NCI-H524 treated with DMSO at 0.1 percent for 48 hours (cell line): ENCODE measurements around the gene CD59.
"Not testable (repeated sequence)": the region's sequence is repeated elsewhere in the genome, so short reads cannot be mapped to it uniquely, and the experiment has no call there.

Source experiments
- DNase-seq: peaks from one replicate; lab custom pipeline; 2025; lab: John Stamatoyannopoulos, UW

CD59 gene

DNA sequence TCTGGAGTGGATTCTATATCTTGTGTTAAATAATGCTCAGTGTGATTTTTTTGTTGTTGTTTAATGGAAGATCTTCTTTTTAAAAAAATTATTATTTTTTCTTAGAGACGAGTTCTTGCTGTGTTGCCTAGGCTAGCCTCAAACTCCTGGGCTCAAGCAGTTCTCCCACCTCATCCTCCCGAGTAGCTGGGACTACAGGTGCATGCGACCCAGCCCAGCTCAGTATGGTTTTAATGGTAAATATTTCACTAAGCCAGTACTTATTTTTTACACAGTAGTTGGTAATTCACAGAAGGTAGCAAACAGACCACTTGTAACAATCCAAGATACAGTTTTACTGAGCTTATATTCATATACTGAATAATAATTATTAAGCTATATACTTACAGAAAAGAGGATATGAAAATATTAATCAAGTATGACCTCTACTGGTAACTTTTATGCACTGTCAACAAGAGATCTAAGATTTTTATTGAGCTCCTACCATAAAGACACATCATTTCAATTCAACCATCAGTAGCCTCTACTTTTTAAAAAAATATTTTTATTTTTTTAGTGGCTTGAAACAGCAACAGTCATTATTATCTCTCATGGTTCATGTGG, 6.1 kb upstream of the CD59 start:
- no peak for DNase-seq

DNA sequence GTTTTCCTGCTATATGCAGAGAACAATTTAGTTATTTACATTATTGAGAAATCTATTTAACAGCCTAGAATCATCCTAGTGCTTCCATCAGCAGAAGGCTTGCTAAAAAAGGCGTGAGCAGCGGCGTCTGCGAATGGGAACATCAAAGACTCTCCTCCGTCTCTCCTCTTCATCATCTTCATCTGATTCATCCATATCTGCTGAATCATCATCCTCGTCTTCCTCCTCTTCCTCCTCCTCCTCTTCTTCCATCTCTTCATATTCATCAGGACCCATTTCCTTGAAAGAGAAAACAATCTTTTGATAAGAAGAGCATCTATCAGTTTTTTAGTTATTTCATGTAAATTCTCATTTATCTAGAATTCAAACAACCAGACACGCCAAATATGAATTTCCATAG, 5.6 kb upstream of the CD59 start:
- DNase-seq, result no peak

DNA sequence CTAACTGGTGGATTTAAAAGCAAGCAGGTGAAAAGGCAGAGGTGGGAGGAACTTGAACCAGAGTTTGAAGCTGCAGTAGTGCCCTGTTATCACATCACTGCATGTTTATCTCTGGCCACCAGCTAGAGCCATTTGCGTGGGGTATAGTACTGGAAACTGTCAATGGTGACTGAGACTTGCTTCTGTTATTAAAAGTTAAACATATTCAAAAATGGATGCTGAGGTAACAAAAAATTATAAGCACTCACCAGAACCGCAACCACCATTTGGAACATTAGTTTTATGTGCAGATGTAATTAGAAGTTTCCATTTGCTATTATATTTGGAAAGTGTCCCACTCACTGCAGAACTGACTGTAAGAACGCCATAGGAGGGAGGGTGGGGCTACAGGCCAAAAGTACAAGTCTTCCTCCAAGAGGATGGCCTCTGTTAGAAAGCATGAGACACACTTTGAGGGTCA, 1.2 kb upstream of the CD59 start:
- no peak for DNase-seq

DNA sequence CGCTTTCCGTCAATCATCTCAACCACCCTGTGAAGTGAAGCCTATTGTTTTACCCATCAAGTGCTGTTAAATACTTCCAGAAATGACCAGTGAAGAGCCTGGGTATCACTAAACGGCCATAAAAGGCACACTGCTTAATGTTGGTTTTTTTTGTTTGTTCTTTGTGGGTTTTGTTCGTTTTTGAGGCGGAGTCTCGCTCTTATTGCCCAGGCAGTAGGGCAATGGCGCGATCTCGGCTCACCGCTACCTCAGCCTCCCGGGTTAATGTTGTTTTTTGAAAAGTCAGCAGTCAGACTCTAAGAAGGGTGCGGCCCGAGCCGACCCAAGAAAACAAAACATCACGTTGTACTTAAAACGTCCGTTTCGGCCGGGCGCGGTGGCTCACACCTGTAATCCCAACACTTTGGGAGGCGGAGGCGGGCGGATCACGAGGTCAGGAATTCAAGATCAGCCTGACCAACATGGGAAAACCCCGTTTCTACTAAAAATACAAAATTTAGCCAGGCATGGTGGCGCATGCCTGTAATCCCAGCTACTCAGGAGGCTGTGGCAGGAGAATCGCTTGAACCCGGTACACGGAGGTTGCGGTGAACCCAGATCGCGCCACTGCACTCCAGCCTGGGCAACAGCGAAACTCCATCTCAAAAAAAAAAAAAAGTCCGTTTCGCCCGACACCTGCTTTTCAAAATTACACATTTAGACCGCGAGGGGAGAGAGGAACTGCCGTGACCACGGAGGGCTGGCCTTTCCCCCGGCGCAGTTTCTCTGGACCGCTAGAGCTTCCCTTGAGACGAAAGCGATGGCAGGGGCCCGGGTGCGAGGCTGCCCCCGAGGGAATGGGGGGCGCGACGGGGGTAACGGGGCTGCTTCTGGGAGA, 714 bp downstream of the CD59 start:
- DNase-seq, result no peak

DNA sequence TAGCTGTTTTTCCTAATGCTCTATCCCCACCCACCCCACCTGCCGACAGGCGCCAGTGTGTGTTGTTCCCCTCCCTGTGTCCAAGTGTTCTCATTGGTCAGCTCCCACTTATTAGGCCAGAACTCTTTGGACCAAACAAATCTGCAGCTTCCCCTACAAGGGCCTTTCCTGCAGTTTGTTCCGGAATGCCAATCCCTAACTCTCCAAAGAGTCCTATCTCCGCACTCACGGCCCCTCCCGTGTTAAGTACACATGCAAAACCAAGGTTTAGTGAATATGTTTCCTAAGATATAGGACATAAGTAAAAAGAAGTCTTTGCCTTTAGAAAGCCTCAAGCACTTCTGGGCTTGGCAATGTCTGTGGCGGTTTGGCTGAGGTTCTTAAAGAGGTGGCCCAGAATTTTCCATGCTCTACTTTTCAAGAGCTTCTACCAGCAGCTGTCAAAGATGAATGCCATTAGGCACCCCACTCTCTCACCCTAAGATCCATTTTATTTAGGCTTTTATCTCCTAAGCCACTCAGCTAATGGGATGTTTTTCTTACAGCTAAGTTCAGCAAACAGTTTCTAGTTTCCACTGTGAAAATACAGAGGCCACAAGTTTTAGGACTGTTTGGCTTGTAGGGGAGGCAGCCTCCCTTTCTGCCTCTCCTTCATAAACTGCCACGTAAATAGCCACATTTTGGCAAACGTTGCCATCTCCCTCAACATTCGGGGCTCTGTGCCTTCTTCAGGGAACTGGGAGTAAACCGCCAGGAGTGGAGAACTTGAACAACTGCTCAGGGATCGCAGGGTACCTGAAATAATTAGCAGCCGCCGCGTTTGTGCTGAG, 1.6 kb downstream of the CD59 start:
- DNase-seq, result no peak

DNA sequence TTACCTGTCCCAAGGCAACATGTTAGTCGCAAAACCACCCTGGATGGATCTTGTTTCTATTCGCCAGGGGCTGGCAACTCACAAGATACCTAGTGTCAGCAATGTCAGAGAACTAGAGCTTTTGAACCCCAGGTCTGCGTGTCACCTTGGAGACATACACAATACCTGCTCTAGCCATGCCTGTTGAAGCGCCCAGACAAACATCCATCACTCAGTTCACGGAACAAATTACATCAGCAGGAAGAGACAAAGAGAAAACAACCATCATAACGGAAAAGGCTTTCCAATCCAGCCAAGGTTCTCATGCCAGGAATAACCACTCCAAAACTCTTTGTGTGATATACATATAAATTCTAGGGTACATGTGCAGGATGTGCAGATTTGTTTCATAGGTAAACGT, 2.2 kb downstream of the CD59 start:
- no peak for DNase-seq

DNA sequence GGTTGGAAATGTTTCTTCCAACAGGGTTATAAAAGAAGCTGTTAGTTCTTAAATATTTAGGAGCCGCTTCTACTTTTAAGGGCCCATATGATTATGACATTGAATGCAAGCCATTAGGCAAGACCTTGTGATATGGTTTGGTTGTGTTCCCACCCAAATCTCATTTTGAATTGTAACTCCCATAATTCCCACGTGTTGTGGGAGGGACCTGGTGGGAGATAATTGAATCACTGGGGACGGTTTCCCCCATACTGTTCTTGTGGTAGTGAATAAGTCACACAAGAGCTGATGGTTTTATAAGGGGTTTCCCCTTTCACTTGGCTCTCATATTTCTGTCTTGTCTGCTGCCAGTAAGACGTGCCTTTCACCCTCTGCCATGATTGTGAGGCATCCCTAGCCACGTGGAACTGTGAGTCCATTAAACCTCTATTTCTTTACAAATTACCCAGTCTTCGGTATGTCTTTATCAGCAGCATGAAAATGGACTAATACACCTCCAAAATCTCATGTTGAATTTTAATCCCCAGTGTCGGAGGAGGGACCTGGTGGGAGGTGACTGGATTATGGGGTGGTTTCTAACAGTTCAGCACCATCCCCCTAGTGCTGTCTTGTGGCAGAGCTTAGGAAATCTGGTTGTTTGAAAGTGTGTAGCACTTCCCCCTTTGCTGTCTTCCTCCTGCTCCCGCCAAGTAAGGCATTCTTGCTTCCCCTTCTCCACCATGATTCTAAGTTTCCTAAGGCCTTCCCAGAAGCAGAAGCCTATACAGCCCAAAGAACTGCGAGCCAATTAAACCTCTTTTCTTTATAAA, 4.3 kb downstream of the CD59 start:
- DNase-seq, result no peak

DNA sequence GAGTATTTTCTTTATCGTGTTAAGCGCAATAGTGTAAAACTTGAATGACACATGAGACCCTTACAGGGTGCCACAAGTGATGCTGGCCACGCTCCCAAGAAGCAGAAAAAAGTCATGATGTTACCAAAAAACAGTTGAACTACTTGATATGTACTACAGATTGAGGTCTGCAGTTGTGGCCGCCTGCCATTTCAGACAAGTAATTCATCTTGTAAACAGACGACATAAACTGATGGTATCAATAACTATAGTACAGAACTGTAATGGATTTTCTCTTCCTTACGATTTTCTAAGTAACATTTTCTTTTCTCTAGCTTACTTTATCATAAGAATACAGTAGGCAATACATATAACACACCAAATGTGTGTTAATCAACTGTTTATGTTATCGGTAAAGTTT, 5.5 kb downstream of the CD59 start:
- no peak for DNase-seq

DNA sequence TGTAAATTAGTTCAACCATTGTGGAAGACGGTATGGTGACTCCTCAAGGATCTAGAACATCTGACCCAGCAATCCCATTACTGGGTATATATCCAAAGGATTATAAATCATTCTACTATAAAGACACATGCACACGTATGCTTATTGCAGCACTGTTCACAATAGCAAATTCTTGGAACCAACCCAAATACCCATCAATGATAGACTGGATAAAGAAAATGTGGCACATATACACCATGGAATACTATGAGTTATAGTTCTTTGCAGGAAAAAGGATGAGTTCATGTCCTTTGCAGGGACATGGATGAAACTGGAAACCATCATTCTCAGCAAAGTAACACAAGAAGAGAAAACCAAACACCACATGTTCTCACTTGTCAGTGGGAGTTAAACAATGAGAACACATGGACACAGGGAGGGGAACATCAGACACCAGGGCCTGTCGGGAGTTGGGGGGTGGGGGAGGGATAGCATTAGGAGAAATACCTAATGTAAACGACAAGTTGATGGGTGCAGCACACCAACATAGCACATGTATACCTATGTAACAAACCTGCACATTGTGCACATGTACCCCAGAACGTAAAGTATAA, 7.1 kb downstream of the CD59 start:
- DNase-seq, result not testable (repeated sequence)

DNA sequence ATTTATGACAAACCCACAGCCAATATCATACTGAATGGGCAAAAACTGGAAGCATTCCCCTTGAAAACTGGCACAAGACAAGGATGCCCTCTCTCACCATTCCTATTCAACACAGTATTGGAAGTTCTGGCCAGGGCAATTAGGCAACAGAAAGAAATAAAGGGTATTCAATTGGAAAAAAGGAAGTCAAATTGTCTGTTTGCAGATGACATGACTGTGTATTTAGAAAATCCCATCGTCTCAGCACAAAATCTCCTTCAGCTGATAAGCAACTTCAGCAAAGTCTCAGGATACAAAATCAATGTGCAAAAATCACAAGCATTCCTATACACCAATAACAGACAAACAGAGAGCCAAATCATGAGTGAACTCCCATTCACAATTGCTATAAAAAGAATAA, 8.7 kb downstream of the CD59 start:
- not testable (repeated sequence) for DNase-seq

DNA sequence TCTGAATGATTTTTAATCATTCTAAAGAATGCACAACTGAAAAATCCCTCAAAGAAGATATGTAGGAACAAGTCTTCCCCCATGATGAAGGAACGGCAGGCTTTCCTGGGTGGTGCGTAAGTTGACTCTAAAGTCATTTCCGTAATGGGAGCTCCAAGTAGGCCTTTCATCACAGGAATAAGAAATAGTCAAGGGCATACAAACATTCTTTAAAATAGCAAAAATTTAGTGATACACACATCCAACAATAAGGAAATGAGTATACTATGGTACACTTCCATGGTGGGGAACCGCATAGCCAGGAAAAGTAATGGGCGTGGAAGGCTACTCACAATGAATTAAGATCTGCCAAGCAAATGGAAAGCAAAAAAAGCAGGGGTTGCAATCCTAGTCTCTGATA, 10.7 kb downstream of the CD59 start:
- DNase-seq, result no peak

DNA sequence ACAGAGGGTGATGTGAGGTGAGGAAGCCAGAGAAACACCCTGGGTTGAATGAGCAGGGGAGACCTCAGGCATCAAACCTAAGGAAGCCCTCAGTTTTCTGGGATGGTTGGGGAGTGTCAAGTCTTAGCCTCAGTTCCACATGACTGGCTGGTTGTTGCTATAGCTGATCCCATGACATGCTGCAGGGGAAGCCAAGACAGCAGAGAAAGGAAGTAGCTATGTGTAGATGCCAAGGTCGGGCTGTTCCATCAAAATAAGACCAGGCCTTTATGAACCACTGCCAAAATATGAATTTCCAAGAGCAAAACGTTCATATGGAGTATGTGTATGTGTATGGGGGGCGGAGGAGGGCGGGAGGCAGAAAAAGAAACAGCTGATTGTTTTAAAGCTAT, 11.6 kb downstream of the CD59 start:
- DNase-seq, result no peak

DNA sequence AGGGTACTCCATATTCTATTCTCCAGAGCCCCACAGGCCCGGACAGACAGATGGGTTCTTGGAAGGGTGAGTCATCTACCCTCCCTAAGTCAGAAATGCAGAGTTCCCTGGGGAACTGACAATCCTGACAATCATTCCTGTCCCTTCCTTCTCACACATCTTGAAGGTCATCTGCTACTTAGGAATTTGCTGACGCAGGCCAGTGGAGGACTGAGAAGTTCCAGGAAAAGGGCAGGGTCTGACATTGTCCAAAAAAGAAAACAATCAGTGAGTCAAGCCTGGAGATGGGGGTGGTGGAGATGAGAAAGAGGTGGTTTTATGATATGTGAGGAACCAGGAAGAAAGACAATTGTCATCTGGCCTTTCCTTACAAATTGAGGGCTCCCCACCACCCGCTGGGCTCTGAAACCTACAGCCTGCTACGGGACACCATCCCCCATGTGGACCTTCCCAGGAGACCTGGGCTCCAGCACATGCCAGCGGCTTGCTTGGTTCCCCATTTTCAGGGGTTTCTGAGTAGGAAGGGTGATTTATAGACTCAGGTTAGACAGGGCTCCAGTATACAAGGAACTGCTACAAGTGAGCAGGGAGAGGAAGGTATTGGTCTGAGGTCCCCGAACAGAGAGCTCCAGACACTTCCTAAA, 12.9 kb downstream of the CD59 start:
- no peak for DNase-seq

DNA sequence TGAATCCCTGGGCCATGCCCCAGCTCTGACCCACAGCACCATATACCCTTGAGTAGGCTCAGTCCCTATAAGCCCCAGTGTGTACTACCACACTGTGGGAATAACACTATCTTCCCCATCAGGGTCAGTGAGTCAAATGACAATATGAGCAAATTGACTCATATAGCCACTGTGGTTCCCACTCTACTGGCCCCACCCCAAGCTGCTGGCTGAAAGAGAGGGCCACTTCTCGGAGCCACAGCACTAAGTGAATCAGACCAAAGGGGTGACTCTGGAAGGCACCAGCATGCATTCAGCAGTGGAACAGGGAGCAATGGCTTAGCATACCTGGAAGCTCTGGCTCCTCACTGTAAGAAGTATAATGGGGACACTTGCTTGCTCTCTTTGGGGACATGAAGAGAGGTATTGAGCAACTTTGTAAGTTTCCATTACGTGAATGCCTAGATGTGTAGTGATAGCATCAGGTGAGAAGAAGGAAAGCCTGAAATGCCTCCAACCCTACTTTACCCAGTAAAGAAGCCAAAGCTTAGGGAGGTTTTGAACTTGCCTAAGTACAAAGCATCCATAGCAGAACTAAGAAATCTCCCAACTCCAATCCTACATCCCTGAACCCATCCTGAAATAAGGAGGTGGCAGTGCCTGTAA, 13.5 kb downstream of the CD59 start:
- DNase-seq, result no peak

DNA sequence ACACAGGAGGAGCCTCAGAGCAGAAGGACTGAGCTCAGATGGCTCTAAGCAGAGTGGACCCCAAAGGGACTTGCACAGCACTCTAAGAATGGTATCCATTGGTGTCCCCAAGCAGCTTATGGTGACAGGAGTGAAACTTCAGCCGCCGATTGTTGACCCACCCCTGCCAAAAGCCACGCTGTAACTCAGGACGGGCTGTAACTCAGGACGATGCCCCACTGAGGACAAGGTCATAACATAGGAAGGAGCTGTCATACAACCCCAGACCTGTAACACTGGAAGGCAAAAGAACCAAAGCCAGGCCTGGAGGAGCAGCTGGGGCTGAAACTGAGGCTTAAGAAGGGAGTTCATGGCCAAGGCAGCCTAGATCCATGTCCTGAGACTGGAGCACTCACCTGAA, 14.2 kb downstream of the CD59 start:
- no peak for DNase-seq

DNA sequence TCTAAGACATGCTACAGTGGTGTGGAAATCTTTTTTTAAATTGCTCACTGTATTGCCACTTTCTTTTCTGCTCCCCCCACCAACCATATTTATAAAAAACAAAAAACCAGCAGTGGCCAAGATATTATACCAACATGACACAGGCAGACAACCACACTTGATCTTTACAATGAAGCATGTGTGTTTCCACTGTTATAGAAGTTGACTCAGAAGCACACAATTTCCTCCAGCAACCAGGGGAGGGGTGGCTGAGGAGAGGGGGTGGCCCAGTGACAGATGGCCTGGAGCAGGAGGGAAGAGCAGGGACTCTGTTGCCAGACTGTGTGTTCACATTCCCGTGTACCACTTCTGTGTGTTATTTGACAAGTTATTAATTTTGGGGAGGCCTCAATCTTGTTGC, 14.8 kb downstream of the CD59 start:
- no peak for DNase-seq

DNA sequence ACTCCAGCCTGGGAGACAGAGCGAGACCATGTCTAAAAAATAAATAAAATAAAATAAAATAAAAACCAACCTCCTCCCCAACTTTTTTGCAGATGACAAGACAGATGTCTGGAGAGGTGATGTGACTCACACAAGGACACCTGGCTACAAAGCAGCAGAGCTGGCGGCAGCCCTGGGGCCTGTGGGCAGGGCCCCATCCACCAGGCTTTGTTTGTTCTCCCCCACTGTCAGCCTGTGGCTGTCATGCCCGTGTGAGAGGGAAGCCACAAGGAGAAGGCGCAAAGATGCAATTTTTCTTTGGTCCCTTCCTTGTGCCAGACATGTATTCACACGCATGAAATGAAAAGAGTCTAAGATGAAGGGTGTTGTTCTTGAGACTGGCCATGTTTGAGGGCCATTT, 16.6 kb downstream of the CD59 start:
- no peak for DNase-seq

DNA sequence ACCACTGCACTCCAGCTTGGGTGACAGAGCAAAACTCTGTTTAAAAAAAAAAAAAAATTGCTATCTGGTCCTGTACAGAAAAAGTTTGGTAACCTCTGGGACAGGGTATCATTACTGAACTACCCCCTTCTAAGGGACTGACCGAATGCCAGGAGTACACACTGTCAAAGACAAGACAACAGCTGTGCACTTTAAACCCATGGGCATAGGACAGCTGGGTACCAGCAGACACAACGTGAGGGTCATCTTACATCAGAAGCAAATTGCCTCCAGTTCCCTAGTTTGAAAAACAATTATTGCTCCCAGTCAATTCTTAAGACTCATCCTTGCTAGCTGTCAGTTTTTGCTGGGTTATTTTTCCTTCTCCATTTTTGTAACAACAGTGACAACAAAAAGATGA, 17.8 kb downstream of the CD59 start:
- no peak for DNase-seq

DNA sequence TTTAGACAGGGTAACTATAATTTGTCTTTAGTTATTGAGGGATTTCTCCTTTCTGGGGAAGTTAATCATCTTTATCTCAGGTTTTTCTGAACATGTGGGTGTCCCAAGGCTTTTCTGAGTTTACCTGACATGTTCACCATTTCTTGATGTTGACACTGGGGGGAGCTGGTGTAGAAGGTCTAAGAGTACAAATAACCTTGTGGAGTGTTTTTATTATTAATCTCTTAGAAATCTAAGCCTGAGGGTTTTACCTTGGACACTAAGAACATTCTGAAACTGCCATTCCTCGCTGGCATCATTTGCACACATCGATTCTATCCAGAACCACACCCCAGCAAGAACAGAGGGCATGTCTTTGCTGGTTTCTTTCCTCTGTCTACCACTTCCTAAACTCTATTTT, 20.0 kb downstream of the CD59 start:
- DNase-seq, result no peak

DNA sequence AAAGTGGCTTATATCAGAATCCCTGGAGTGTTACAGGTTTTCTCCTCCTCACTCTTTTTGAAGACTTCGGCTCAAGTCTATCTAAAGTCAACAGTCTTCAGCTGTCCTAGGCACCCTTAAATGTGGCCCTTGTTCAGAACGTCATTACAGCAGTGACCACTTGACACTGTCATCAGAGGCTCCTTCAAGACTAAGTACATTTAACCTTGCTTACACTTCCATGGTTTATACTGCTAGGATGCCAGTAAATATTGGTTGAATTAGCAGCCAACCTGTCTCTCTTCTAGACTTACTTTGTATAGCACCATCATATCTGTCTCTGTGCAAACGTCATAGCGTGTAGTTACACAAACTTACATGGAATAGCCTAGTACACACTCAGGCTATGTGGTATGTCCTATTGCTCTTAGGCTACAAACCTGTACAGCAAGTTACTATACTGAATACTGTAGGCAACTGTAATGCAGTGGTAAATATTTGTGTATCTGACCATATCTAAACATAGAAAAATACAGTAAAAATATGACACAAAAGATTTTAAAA, 22.3 kb downstream of the CD59 start:
- DNase-seq, result no peak
